ENCODE results near the gene ATOH8. TPM values are rescaled to one million over a fixed set of nuclear protein-coding genes. Genes with fewer than 3 reads are reported as not detected.

Gene ATOH8
- total RNA-seq, 1 donor from 2014 or later: 2.2 TPM

- H3K36me3 Mint-ChIP-seq (ENCODE audit: low read depth): peaks cover 1% of the 10 kb centered on the region
- no peak for TF ChIP-seq CTCF (IDR thresholded peaks at IDR 0.05)
- no peak for DNase-seq (ENCODE audit: low spot score)
- peaks cover 49% of the 10 kb centered on the region for H3K27me3 Mint-ChIP-seq (ENCODE audit: low read depth)
- H3K4me1 Mint-ChIP-seq (ENCODE audit: low read depth): peaks cover 4% of the 10 kb centered on the region
- H3K4me3 Mint-ChIP-seq (ENCODE audit: unreplicated experiment): no peak overlapping the region
- H3K27ac Mint-ChIP-seq (ENCODE audit: unreplicated experiment): no peak overlapping the region
- no peaks in the 10 kb centered on the region for H3K9me3 Mint-ChIP-seq (ENCODE audit: low read depth)
Measured at GRCh38 chr2:85729825-85730510, 23.8 kb upstream of the ATOH8 start.

- DNase-seq (ENCODE audit: low spot score): no peak
- no peak for TF ChIP-seq CTCF (IDR thresholded peaks at IDR 0.05)
- Mint-ChIP-seq H3K4me1 (ENCODE audit: low read depth) (no peaks in the 10 kb centered on the region), H3K27me3 (ENCODE audit: low read depth) (peaks cover 43% of the 10 kb centered on the region), H3K27ac (ENCODE audit: unreplicated experiment) (no peak overlapping the region), H3K4me3 (ENCODE audit: unreplicated experiment) (no peak overlapping the region), H3K36me3 (ENCODE audit: low read depth) (peaks cover 1% of the 10 kb centered on the region), H3K9me3 (ENCODE audit: low read depth) (no peaks in the 10 kb centered on the region)
Measured at GRCh38 chr2:85730686-85731230, 23.0 kb upstream of the ATOH8 start.

- TF ChIP-seq CTCF (IDR thresholded peaks at IDR 0.05): no peak
- peaks cover 1% of the 10 kb centered on the region for H3K36me3 Mint-ChIP-seq (ENCODE audit: low read depth)
- peaks cover 42% of the 10 kb centered on the region for H3K27me3 Mint-ChIP-seq (ENCODE audit: low read depth)
- no peak for DNase-seq (ENCODE audit: low spot score)
- H3K9me3 Mint-ChIP-seq (ENCODE audit: low read depth): no peaks in the 10 kb centered on the region
- no peak overlapping the region for H3K27ac Mint-ChIP-seq (ENCODE audit: unreplicated experiment)
- H3K4me3 Mint-ChIP-seq (ENCODE audit: unreplicated experiment): no peak overlapping the region
- no peaks in the 10 kb centered on the region for H3K4me1 Mint-ChIP-seq (ENCODE audit: low read depth)
Measured at GRCh38 chr2:85731606-85732005, 22.2 kb upstream of the ATOH8 start.

DNA sequence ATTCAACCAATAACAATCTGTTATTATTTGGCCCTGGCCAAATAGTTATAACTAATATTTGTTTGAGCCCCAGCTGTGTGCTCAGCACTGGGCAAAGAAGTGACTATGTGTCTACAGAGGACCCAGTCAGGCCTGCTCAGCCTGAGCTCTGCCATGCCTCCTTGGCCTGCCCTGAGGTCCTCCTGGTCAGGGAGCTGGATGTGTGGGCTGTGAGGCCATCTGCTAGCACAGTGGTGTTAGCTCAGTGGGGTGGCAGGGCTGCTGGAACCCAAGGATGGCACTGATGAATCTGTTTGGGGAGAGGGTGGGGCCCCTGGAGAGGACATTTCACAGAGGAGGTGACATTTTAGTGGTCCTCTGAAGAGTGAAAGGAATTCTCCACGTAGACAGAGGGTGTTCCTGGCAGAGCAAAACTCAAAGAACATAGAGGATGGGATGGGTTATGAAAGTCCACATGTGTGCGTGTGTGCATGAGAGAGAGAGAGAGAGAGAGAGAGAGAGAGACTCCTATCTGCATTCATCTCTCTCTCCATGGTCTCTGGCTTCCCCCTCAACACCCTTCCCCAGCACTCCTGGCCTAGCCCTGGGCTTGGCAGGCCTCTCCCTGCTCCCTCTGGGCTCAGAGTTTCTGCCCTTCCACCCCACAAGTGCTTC lies 21.2 kb upstream of the ATOH8 start:
- Mint-ChIP-seq H3K27me3 (ENCODE audit: low read depth) (peaks cover 42% of the 10 kb centered on the region), H3K4me1 (ENCODE audit: low read depth) (no peaks in the 10 kb centered on the region), H3K27ac (ENCODE audit: unreplicated experiment) (no peak overlapping the region), H3K36me3 (ENCODE audit: low read depth) (peaks cover 1% of the 10 kb centered on the region), H3K9me3 (ENCODE audit: low read depth) (no peaks in the 10 kb centered on the region), H3K4me3 (ENCODE audit: unreplicated experiment) (no peak overlapping the region)
- no peak for TF ChIP-seq CTCF (IDR thresholded peaks at IDR 0.05)
- peak; percentile 62 for DNase-seq (ENCODE audit: low spot score)

DNA sequence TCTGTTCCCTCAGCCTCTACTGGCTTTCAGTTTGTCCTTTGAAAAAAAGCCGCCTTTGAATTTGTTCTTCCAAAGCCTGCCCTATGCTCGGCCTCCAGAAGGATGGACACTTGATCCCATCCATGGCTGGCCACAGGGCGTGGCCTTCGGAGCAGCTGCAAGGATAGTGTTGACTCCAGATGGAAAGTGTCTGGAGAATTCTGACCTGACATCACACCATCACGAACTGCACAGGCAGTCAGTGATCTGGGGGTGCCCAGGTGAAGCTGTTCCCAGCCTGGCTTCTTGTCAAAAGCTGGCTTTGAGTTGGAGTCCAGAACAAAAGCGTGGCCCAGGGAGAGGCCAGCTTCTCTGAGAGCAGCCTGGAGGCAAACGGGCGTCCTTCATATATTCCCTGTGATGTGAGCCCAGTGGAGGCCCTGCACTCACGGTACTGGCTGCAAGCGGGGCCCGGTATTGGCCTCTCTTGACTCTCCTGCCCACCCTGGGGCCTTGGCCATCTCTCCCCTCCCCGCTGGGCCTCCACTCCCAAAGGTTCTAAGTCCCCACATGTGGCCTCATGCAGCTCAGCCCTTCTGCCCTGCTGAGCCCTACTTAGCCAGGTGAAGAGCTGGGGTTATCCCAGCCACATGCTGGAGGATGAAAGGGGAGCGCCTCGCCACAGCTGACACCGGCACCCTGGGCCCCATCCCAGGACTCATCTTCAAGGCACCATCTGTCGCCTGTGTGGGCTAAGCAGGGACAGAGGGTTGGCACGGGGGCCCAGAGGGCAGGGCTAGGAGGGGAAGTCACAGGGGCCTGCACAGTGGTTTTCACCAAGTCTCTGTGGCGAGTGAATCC lies 20.4 kb upstream of the ATOH8 start:
- no peak for TF ChIP-seq CTCF (IDR thresholded peaks at IDR 0.05)
- H3K4me3 Mint-ChIP-seq (ENCODE audit: unreplicated experiment): no peak overlapping the region
- peak; percentile 65 for DNase-seq (ENCODE audit: low spot score)
- H3K27ac Mint-ChIP-seq (ENCODE audit: unreplicated experiment): no peak overlapping the region
- H3K4me1 Mint-ChIP-seq (ENCODE audit: low read depth): no peaks in the 10 kb centered on the region
- no peaks in the 10 kb centered on the region for H3K9me3 Mint-ChIP-seq (ENCODE audit: low read depth)
- peaks cover 1% of the 10 kb centered on the region for H3K36me3 Mint-ChIP-seq (ENCODE audit: low read depth)
- peaks cover 40% of the 10 kb centered on the region for H3K27me3 Mint-ChIP-seq (ENCODE audit: low read depth)

All from chondrocyte (in vitro differentiated cells).